GM13977 (cell line): Measurements from ENCODE around the gene CASZ1.

Source experiments
- DNase-seq: peaks from one replicate; pipeline ENCODE4 v3.0.0; 2012; ENCODE audit warnings: low spot score
- CTCF ChIP-seq: IDR thresholded peaks from 2 replicates; pipeline ENCODE4 v1.5.1; 2012; ENCODE audit warnings: mild to moderate bottlenecking, control low read depth; ENCODE audit not compliant: insufficient read depth; ENCODE audit errors: extremely low read depth, missing control alignments
- in situ Hi-C: fragments of 300-500 bp; cut with MboI; formaldehyde crosslinking; loops from one replicate; pipeline ENCODE4 v1.12.0; 2022; ENCODE audit warnings: low sequenced_read_pairs, low pct_unique_long_range_greater_than_20kb, mixed read lengths, inconsistent platforms; ENCODE audit not compliant: unreplicated experiment

Gene CASZ1

GRCh38 chr1:10662090-10662688, 134.3 kb downstream of the CASZ1 start:
- DNase-seq = no peak
- in situ Hi-C loops = no loop called here

GRCh38 chr1:10661453-10661852, 135.0 kb downstream of the CASZ1 start:
- in situ Hi-C loops = no loop called here
- no peak for TF ChIP-seq CTCF

More at GRCh38 chr1:10662090-10662688, 134.3 kb downstream of the CASZ1 start:
- TF ChIP-seq CTCF = no peak

GRCh38 chr1:10659646-10660540, 136.6 kb downstream of the CASZ1 start:
- in situ Hi-C loops = no loop called here
- no peak for TF ChIP-seq CTCF
- DNase-seq = no peak

More at GRCh38 chr1:10661453-10661852, 135.0 kb downstream of the CASZ1 start:
- no peak for DNase-seq

- no peak for DNase-seq
- no peak for TF ChIP-seq CTCF
- in situ Hi-C loops = no loop called here
Observed at GRCh38 chr1:10659218-10659617, 137.2 kb downstream of the CASZ1 start.

GRCh38 chr1:10658396-10659066, 137.9 kb downstream of the CASZ1 start:
- no peak for TF ChIP-seq CTCF
- DNase-seq = no peak
- in situ Hi-C loops = no loop called here

- in situ Hi-C loops = no loop called here
- TF ChIP-seq CTCF = no peak
- DNase-seq = no peak
Observed at GRCh38 chr1:10657088-10657847, 139.2 kb downstream of the CASZ1 start.
